MV-4-11 (cell line): Measurements from ENCODE around the gene CSPG4.

Experiments
- DNase-seq: peaks from one replicate; lab custom pipeline; 2025; lab: John Stamatoyannopoulos, UW

CSPG4 gene

DNA sequence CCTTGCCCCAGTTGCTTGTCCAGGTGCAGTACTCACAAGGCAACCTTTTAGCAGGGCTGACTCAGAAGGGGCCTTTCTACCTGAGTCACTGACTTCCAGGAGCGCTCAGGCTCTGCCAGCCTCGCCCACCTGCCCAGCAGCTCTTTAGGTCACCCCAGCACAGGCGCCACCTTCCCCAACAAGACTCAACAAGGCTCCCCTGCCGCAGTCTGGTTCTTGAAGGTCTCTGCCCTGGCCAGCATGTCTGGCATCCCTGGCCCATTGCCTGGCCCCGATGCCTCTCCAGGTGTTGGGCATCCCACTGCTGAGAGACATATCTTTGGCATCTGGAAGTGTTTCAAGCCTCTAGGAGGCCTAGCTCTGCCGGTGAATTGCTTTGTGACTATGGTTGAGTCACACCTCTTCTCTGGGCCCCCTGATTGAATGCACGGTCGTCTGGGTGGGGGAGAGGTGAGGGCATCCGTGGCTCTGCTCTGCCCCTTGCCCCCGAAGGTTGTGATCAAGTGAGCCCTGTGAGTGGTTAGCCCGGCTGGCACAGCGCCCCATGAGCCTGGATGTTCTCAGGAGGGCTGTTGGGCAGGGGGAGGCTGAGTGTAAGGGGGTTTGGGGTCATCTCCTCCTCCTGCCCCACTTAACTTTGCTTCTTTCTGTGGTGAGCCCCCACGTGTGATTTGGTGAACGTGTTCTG is 43.3 kb downstream of the CSPG4 start:
- no peak for DNase-seq

DNA sequence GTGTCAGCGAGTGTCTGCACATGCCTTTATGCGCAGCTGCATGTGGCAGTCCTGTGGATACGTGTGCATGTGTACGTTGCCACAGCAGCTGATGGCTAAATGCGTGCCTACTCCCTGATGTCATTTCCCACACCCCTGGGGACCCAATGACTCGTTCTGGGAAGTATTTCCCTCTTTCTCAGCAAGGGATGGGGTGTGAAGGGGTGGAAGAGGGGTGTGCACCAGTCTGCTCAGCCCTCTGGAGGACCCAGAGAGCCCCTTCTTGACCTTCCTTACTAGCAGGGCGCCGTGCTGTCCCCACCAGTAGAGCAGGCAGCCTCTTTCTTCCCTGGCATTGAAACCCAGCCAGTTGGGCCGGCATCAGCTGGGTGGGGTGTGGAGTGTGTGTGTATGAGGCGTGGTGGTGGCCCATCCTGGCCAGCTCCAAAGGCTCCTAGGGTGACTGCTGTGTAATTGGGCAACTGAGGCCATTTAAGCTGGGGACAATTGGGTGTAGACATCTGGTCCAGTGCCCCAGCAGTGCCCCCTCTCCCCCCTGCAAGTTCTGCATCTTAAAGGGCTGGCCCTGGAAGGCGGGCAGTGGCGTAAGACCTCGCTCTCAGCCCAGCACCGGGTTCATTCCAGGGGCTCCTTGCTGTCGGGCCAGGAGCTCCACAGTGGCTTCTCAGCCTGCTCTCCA is 45.7 kb downstream of the CSPG4 start:
- peak; percentile 52 for DNase-seq

DNA sequence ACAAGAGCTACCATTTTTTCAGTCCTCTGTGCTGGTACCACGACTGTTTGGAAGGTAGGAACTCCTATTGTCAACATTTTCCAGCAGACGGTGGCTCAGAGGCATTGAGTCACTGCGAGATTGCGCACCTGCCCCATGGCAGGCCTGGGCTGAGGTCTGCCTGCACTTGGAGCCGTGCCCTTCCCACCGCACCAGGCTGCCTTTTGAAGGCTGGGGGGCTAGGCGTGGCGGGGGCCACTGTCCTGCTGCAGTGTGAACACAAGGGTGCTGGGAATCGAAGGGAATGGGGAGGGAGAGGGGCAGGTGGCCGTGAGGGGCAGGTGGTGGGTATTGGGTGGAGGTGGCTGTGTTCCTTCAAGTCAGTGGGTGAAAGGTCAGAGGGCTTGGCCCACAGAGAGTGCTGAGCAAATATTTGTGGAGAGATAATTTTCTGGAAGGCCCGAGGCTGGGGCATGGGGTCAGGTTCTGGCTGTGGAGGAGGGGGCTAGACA is 48.7 kb downstream of the CSPG4 start:
- DNase-seq, result no peak

DNA sequence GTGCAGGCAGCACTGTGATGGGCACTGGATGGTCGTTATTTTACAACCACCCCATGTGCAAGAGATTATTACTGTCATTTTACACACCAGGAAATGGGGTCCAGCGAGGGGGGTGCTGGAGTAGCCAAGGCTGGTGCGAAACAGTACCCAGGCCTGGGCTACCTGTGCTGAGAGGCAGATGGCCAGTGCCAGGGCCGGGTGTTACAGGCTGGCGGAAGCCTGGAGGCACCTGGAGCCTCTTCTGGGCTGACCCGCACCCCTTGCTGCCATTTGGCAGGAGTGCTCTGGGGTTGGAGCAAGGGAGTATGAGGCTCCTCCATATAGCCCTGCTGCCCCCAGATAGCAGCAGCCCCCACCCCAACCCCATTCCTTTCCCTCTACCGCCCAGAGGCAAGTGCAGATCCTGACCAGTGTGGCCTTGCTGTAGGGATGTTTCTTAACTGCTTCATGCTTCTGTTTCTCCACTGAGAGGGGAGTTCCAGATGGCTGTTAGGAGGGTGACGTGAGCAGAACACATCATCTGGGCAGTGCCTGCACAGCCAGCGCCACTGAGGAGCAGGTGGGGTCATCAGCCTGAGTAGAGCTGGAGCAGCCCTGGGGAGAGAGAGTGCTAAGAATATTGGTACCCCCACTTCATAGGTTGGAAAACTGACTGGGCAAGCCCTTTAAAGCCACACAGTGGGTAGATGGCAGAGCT is 49.7 kb downstream of the CSPG4 start:
- no peak for DNase-seq

DNA sequence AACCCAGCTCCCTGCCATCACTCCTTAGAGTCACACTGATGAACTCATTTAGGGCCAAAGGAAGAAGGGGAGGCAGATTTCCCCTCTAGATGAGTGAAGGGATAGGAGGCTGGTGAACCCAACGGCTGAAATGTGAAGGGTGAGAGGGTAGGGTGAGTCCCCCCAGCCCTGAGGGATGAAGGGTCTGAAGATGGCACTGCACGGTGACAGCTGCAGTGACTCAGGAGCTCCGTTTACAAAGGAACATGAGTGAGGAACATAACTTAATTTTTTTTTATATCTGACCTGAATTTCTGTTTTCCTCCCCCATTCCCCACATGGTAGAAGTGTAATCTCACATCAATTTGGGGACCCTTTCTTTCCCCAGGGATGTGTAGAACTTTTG is 50.9 kb downstream of the CSPG4 start:
- DNase-seq, result no peak

DNA sequence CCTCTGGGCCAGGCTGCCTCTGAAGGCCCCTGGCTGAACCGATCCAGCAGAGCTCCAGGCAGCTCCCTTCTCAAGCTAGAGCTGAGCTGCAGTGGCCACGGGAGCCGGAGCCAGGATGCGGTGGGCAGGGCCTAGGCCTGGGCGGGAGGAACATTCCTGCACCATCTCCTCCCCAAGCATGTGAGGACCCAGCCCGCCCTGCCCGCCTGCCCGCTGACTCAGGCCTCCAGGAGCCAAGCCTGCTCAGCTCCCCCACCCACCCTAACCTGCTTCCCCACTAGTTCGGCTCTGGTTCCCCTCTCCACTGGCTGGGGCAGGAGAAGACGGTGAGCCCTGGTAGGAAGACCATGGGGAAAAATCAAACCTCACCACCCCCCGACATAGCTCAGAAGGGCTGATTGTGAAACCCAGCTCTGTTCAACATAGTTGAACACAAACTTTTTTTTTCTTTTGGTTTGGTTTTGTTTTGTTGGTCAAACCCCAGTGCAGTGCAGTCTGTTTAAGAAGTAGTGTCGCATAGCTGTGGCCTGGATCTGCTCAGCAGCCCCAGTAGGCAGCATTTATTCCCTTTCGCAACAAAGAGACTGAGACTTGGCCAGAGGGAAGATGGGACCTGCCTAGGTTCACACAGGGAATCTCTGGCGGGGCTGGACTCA is 51.4 kb downstream of the CSPG4 start:
- DNase-seq, result peak; percentile 80

DNA sequence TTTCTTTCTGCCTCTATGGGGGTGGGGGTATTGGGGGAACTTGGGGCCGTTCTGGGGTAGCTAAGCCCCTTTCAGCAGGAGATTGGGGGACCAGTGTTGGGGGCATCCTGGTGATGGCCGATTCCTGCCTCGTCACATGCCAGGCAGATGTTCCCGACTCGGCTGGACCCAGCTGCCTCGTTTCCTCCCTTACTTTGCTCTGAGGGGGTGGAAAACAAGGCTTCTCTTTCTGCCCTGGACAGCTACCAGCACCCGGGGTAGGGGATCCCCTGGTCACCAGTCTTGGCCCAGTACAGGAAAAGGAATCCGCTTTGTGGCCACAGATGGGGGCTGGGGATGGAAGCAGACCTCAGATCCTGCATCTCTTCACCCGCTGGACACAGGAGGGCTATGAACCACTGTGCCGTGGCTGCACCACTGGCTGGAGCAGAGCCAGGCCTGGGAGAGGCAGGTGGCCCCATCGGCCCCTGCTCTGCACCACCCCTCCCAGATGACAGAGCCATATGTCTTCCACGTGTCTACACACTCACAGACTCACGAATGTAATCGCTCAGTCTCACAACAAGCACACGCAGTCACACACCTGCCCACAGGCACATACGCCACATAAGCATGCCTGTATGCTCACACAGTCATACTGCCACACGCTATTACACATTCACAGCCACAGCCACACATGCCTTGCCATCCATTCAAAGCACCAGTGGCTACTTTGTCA is 52.6 kb downstream of the CSPG4 start:
- DNase-seq, result no peak

DNA sequence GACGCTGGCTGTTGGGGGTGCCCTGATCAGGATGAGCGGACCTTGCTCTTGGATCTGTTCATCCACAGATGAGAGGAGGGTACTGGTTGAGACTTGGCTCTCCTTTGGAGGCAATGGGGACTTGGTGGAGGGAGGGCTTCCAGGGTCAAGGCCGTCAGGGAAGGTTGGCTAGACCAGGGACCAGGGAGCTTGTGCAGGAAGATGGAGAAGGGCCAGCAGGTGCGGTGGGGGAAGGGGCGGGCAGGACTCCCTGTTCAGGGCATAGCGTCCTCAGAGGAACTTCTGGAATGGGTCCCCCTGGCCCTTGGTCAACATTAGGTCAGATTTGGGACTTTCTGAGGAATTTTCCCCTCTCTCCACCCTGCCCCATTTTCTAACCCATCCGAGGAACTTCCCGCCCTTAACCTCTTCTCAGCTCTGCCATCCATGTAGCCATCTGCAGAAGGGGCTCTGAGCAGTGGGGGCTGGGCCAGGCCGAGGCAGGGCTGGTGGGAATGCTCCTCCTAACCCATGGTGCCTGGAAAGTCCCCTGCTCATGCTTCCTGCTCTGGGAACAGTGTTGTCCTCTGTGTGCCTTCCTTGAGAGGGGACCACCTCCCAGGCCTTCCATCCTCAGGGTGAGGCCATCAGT is 53.4 kb downstream of the CSPG4 start:
- no peak for DNase-seq

DNA sequence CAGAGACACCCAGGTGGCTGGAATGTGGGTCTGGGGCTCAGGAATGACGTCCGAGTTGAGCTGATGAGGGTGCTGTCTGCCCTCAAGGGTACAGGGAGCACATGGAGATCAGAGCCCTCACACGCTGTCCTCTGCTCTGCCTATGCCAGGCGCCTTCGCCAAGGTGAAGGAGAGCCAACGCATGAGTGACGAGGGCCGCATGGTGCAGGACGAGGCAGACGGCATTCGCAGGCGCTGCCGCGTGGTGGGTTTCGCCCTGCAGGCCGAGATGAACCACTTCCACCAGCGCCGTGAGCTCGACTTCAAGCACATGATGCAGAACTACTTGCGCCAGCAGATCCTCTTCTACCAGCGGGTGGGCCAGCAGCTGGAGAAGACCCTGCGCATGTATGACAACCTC is 55.8 kb downstream of the CSPG4 start:
- no peak for DNase-seq

DNA sequence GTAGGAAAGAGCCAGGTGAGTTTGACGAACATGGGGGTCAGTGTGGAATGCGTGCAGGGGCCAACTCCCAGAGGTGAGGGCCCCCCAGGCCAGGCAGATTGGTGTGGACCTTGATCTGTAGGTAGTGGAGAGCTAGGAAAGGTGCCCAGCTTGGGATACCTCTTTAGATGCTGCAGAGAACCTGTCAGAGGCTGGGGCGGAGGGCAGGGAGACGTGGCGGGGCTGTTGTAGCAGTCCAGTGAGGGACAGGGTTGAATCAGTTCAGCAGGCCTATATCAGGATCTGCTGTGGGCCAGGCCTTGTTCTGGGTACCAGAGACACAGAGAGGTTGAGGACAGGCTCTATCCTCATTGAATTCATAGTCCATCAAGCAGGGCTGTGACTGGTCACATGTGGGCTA is 56.3 kb downstream of the CSPG4 start:
- no peak for DNase-seq

DNA sequence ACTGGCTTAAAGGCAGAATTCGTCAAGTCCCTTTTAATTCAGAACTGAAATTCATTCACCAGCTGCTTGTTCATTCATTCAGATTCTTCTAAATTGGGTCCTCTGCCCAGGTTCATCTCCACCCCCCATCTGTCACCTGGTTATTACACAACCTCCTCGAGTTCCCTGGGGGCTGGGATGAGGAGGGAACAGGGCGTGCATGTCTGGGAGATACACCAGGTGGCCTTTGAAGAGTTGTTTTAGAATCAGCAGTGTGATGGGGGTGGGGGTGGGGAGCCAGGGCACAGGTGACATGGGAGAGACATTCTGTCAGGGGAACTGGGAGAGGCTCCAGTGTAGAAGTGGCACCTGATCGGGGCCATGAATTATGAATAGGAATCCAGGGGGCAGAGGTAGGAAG is 56.7 kb downstream of the CSPG4 start:
- DNase-seq, result no peak

DNA sequence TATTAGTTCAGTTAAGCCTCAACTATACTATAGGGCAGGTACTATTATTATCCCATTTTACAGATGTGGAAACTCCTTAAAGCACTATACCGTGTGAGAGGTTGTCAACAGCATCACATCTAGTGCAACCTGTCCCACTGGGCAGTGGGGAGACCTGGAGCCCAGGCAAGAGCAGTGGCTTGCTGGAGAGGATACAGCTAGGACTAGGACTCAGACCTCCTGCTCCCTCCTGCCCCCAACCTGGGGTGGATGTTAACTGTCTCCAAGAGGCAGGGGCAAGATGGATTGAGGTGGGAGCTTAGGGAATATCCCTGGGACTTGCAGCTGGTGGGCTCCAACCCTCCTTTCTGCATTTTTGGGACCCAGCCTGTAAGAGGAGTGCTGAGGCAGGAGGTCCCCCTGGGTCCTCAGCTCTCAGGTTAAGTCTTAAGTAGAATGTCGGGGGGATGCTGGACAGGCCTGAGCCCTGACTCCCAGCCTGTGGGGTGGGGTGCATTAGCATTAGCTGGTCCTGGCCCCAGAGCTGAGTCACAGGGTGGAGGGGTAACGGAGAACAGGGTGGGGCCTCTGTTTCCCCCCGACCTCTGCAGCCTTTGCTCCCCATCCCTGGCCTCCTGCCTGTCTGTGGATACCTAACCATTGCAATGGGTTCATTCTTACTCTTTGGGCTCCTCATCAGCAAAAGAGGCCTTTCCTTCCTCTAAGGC is 58.3 kb downstream of the CSPG4 start:
- no peak for DNase-seq

DNA sequence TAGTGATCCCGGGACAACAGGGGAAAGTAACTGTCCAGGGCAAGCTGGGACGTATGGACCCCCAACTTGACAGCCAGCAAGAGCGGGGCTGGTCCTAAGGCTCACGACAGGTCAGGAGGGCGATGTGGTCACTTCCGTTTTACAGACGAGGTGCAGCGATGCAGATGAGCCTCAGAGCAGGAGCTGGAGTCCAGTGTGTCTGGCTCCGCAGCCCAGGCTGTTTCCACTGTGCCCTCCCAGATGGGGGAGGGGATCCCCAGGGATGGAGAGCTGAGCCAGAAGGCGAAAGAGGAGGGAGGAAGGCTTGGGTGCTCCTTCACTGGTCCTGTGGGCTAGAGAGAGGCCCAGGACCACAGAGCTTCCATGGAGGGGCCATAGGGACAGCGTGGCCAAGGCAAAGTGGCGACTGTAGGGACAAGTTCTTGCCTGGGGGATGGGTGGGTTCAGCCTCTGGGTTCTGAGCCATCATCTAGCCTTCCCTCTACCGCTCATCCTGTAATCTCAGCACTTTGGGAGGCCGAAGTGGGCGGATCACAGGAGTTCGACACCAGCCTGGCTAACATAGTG is 59.2 kb downstream of the CSPG4 start:
- no peak for DNase-seq

DNA sequence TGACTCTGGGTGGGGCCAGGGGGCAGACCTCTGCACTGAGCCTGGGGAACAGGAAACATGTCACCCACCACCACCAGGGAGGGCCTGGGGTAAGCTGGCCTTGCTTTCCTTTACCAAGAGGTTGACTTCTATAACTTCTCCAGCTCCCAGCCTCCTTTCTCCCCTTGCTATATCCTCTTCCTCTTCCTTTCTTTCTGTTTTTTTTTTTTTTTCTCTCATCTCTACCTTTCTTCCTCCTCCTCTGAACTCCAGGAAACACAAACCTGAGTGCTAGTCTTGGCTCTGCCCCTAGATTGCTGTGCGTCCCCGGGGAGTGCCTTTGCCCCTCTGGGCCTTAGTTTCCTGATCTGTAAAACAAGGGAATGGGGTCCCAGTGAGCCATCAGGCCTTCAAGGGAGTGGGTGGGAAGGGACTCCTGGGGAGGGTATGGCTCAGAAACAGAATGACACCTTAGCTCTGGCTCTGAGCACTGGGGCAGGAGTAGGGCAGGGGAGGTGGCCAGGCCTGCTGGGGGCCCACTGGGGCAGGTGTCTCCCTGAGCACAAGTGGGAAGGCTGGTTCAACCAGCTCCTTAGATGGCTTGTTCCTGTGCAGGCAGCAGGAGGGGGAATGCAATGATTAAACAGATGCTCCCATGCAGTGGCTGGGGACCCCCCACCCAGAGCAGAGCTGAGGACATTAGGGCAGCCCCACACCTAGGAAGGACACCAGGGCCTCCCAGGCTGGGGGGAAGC is 60.7 kb downstream of the CSPG4 start:
- DNase-seq, result no peak

DNA sequence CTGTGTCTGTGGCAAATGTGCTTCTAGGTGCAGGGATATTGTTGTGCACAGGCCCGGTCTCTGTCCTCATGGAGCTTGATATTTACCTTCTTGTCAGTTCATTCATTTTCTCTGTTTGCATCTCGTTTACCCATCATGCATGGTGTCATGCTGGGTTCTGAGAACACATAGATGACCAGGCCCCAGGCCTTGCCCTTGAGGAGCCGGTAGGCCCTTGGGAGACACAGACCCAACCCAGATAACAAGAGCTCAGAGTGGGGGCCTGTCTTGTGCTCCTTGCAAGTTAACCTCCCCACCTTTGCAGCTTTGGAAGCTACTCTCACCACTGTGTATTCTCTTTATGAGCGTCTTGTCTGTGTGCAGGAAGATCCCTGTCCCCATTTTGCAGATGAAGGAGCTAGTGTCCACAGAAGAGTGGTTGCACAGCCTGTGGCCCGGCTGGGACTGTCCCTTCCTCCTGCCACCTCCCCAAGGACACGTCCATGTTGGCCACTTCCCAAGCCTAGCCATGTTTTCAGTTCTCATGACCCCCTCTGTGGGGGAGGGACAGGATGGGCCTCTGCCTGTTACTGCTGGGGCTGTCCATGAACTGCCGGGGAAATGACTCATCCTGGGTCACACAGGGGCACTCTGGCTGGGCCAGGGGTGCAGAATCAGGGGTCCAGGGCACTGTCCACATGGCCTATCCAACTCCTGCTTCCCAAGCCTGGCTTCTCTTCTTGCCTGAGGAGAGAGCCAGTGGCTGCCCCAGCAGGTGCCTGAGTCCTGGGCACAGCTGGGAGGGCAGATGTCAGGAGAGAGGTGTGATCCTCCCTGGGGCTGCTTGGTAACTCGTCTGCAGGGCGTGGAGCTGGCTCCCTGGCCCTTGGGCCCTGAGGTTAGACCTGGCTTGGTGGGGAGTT is 61.5 kb downstream of the CSPG4 start:
- DNase-seq, result peak; percentile 34

DNA sequence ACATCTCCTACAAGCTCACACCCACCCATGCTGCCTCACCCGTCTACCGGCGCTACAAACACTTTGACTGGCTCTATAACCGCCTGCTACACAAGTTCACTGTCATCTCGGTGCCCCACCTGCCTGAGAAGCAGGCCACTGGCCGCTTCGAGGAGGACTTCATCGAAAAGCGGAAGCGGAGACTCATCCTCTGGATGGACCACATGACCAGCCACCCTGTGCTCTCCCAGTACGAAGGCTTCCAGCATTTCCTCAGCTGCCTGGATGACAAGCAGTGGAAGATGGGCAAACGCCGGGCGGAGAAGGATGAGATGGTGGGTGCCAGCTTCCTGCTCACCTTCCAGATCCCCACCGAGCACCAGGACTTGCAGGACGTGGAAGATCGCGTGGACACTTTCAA is 62.8 kb downstream of the CSPG4 start:
- no peak for DNase-seq

DNA sequence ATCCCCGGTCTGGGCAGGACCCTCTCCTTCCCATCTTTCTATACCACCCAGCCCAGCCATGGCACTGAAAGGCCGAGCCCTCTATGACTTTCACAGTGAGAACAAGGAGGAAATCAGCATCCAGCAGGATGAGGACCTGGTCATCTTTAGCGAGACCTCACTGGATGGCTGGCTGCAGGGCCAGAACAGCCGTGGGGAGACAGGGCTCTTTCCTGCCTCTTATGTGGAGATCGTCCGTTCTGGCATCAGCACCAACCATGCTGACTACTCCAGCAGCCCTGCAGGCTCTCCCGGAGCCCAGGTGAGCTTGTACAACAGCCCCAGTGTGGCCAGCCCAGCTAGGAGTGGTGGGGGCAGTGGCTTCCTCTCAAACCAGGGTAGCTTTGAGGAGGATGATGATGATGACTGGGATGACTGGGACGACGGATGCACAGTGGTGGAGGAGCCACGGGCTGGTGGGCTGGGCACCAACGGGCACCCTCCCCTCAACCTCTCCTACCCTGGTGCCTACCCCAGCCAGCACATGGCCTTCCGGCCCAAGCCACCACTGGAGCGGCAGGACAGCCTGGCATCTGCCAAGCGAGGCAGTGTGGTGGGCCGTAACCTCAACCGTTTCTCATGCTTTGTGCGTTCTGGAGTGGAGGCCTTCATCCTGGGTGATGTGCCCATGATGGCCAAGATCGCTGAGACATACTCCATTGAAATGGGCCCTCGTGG is 63.4 kb downstream of the CSPG4 start:
- no peak for DNase-seq
